Natural killer cell (primary cell): ENCODE measurements around the gene FTO. TPM values are rescaled to one million over a fixed set of nuclear protein-coding genes. Genes with fewer than 3 reads are reported as not detected.

Source experiments
- total RNA-seq, 4 donors: library from RNA; stranded (reverse); fragments of 120-200 nt in 1 of 4; gene quantifications; one replicate each; pipeline versions ENCODE4 v1.2.3 to v1.2.4, GENCODE V29; 2013 to 2022

FTO gene
- total RNA-seq, 3 donors from 2014 or later (not counting 1 experiment from before 2014, with no cell fraction given): 55.4 to 70.5 (median 55.4) TPM

Other genes with a start within 250 kb of the FTO start
- gene AKTIP, start 200.9 kb upstream of the FTO start, total RNA-seq: 10 to 100 TPM; 22.0 to 33.2 (median 23.2) TPM
- 1 to 10 TPM; 2.3 to 3.0 (median 2.6) TPM for gene RPGRIP1L, start 297 bp upstream of the FTO start, total RNA-seq